Sigmoid colon (tissue), 4 donors: ENCODE results near the gene KDM6A.

Source experiments
- CTCF ChIP-seq, 4 experiments: fragments of 450-650 bp in 3 of 4; fragments of 200-600 bp in 1 of 4; IDR thresholded peaks; one replicate each; pipeline ENCODE4 v1.5.1; 2016 to 2019; ENCODE audit warnings: antibody characterized with exemption in 4 of 4, mild to moderate bottlenecking in 3 of 4, moderate library complexity in 2 of 4
- EP300 ChIP-seq, 4 donors: sonication (generic); formaldehyde crosslinking; IDR thresholded peaks; one replicate each; pipeline ENCODE4 v1.6.1; 2017; ENCODE audit warnings: antibody characterized with exemption in 4 of 4
- POLR2A ChIP-seq, 2 donors: fragments of 450-650 bp; IDR thresholded peaks; one replicate each; pipeline ENCODE4 v1.6.1; 2016; ENCODE audit warnings: antibody characterized with exemption in 2 of 2, mild to moderate bottlenecking in 2 of 2, moderate library complexity in 2 of 2
- POLR2AphosphoS5 ChIP-seq, 4 donors: sonication (generic); formaldehyde crosslinking; IDR thresholded peaks; one replicate each; pipeline ENCODE4 v1.6.1; 2017; ENCODE audit warnings: antibody characterized with exemption in 4 of 4

GRCh38 chrX:44842550-44843317 is 30.3 kb upstream of the KDM6A start:
- TF ChIP-seq CTCF (IDR thresholded peaks at IDR 0.05): no peak
- TF ChIP-seq POLR2A (IDR thresholded peaks at IDR 0.05): no peak
- no peak for TF ChIP-seq POLR2AphosphoS5 (IDR thresholded peaks at IDR 0.05)
- no peak for TF ChIP-seq EP300 (IDR thresholded peaks at IDR 0.05)
